HepG2 (cell line): ENCODE results near the gene UCHL3. TPM values are rescaled to one million over a fixed set of nuclear protein-coding genes. Genes with fewer than 3 reads are reported as not detected.

Experiments
- ATM ChIP-seq: fragments of 450-650 bp; IDR thresholded peaks from 2 replicates; pipeline ENCODE4 v1.7.1; 2017; ENCODE audit warnings: mild to moderate bottlenecking, borderline replicate concordance
- CEBPB ChIP-seq: IDR thresholded peaks from 2 replicates; pipeline ENCODE4 v1.6.1; 2011; ENCODE audit warnings: low read depth, low read length, improper control_type of control experiment, borderline replicate concordance
- FOXO4 ChIP-seq: sonication (generic); formaldehyde crosslinking; conservative IDR thresholded peaks from 2 replicates; pipeline ENCODE4 v1.8.1; 2023; ENCODE audit warnings: missing genetic modification reagents
- GTF3A ChIP-seq: sonication (generic); formaldehyde crosslinking; conservative IDR thresholded peaks from 2 replicates; pipeline ENCODE4 v1.4.0; 2020; ENCODE audit warnings: mild to moderate bottlenecking, missing genetic modification reagents
- MIER3 ChIP-seq: IDR thresholded peaks from 2 replicates; pipeline ENCODE4 v1.6.1; 2016; ENCODE audit warnings: missing compliant biosample characterization, borderline replicate concordance
- POGZ ChIP-seq: sonication (generic); formaldehyde crosslinking; IDR thresholded peaks from 2 replicates; pipeline ENCODE4 v1.4.0; 2020; ENCODE audit warnings: mild to moderate bottlenecking, missing genetic modification reagents
- RARA ChIP-seq: IDR thresholded peaks from 2 replicates; pipeline ENCODE4 v1.6.1; 2016; ENCODE audit warnings: missing genetic modification reagents, missing compliant biosample characterization
- RBM22 ChIP-seq: fragments of 200-400 bp; formaldehyde crosslinking; optimal IDR thresholded peaks from 2 replicates; pipeline ENCODE3; 2017; ENCODE audit warnings: mild to moderate bottlenecking, low read length, moderate library complexity
- SP1 ChIP-seq, 2 experiments: fragments of 450-650 bp in 1 of 2; sonication (generic) in 1 of 2; formaldehyde crosslinking in 1 of 2; IDR thresholded peaks; 2 replicates each; pipeline versions ENCODE4 v1.4.0 to v1.6.1; 2016 to 2020; ENCODE audit warnings: missing genetic modification reagents in 1 of 2
- TFAP4 ChIP-seq: sonication (generic); IDR thresholded peaks from 2 replicates; pipeline ENCODE4 v1.6.1; 2016; ENCODE audit warnings: low read depth, borderline replicate concordance
- TMF1 ChIP-seq: sonication (generic); formaldehyde crosslinking; IDR thresholded peaks from 2 replicates; pipeline ENCODE4 v1.8.1; 2022; ENCODE audit warnings: low read depth, missing genetic modification reagents
- ZNF552 ChIP-seq: sonication (generic); formaldehyde crosslinking; IDR thresholded peaks from 2 replicates; pipeline ENCODE4 v1.9.0; 2022; ENCODE audit warnings: missing genetic modification reagents, mild to moderate bottlenecking, borderline replicate concordance
- ZNF703 ChIP-seq: sonication (generic); formaldehyde crosslinking; IDR thresholded peaks from 2 replicates; pipeline ENCODE4 v1.5.1; 2020; ENCODE audit warnings: missing genetic modification reagents, mild to moderate bottlenecking, moderate library complexity, borderline replicate concordance
- ZNF781 ChIP-seq: sonication (generic); formaldehyde crosslinking; IDR thresholded peaks from 2 replicates; pipeline ENCODE4 v1.5.1; 2020; ENCODE audit warnings: borderline replicate concordance, mild to moderate bottlenecking, missing genetic modification reagents; ENCODE audit errors: not compliant biosample characterization
- ZNF83 ChIP-seq: sonication (generic); formaldehyde crosslinking; IDR thresholded peaks from 2 replicates; pipeline ENCODE4 v1.4.0; 2020; ENCODE audit warnings: missing genetic modification reagents, mild to moderate bottlenecking, borderline replicate concordance
- polyA plus RNA-seq, 8 experiments: library from polyadenylated mRNA; depleted of rRNA in 3 of 8; stranded (reverse) in 7 of 8; unstranded in 1 of 8; fragments of >200 nt; fragmentation: Illumina TruSeq in 4 of 8; extraction: Trizol in 4 of 8; gene quantifications; 2 replicates each; pipeline versions ENCODE4 v1.2.1 to v1.2.3, GENCODE V29; 2011 to 2016; ENCODE audit warnings: low read depth in 4 of 8, missing spikeins in 1 of 8, mixed read lengths in 1 of 8; ENCODE audit not compliant: insufficient read depth in 1 of 8
- total RNA-seq, 5 experiments: library from RNA; depleted of rRNA; stranded (reverse); fragments of >200 nt; fragmentation: Illumina TruSeq; extraction: Trizol; gene quantifications; 2 replicates each; pipeline ENCODE4 v1.2.3, GENCODE V29; 2016; ENCODE audit warnings: low read depth in 1 of 5
- TF ChIP-seq, protein P1 (sequence below): sonication (generic); formaldehyde crosslinking; IDR thresholded peaks from 2 replicates; pipeline ENCODE4 v1.5.0; 2020; ENCODE audit warnings: missing genetic modification reagents, mild to moderate bottlenecking, borderline replicate concordance
- TF ChIP-seq, protein P2 (sequence below): sonication (generic); formaldehyde crosslinking; IDR thresholded peaks from 2 replicates; pipeline ENCODE4 v1.4.0; 2020; ENCODE audit warnings: missing genetic modification reagents, borderline replicate concordance
- TF ChIP-seq, protein P3 (sequence below): IDR thresholded peaks from 2 replicates; pipeline ENCODE4 v1.6.1; 2016; ENCODE audit warnings: mild to moderate bottlenecking

UCHL3 gene
- total and polyA plus RNA-seq, 2 of the 13 experiments (the other 11 are each of a cell fraction or from before 2014, with no cell fraction given), result 36.2 to 93.3 TPM

- TF ChIP-seq ZNF781 (CRISPR knock-in tag) (peak; percentile 28), SP1 (IDR thresholded peaks at IDR 0.05) (no peak), SP1 (CRISPR knock-in tag; IDR thresholded peaks at IDR 0.05) (no peak; the same call in 1 of the 2 replicates), ZNF703 (no peak), ZNF83 (CRISPR knock-in tag) (0 out of 2 replicates have a peak, but pooled peaks have one; percentile 66), ATM (no peak), FOXO4 (CRISPR knock-in tag) (no peak), TFAP4 (no peak), CEBPB (no peak), TMF1 (CRISPR knock-in tag) (no peak), POGZ (CRISPR knock-in tag) (no peak; the same call in 1 of the 2 replicates), ZNF552 (CRISPR knock-in tag) (no peak), RBM22 (no peak), GTF3A (CRISPR knock-in tag) (no peak), MIER3 (CRISPR knock-in tag) (no peak), RARA (no peak)
- TF ChIP-seq, protein P1, sequence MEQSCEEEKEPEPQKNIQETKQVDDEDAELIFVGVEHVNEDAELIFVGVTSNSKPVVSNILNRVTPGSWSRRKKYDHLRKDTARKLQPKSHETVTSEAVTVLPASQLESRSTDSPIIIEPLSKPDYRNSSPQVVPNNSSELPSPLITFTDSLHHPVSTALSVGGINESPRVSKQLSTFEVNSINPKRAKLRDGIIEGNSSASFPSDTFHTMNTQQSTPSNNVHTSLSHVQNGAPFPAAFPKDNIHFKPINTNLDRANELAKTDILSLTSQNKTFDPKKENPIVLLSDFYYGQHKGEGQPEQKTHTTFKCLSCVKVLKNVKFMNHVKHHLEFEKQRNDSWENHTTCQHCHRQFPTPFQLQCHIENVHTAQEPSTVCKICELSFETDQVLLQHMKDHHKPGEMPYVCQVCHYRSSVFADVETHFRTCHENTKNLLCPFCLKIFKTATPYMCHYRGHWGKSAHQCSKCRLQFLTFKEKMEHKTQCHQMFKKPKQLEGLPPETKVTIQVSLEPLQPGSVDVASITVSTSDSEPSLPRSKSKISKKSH (CRISPR knock-in tag), result peak; percentile 69
- TF ChIP-seq, protein P2, sequence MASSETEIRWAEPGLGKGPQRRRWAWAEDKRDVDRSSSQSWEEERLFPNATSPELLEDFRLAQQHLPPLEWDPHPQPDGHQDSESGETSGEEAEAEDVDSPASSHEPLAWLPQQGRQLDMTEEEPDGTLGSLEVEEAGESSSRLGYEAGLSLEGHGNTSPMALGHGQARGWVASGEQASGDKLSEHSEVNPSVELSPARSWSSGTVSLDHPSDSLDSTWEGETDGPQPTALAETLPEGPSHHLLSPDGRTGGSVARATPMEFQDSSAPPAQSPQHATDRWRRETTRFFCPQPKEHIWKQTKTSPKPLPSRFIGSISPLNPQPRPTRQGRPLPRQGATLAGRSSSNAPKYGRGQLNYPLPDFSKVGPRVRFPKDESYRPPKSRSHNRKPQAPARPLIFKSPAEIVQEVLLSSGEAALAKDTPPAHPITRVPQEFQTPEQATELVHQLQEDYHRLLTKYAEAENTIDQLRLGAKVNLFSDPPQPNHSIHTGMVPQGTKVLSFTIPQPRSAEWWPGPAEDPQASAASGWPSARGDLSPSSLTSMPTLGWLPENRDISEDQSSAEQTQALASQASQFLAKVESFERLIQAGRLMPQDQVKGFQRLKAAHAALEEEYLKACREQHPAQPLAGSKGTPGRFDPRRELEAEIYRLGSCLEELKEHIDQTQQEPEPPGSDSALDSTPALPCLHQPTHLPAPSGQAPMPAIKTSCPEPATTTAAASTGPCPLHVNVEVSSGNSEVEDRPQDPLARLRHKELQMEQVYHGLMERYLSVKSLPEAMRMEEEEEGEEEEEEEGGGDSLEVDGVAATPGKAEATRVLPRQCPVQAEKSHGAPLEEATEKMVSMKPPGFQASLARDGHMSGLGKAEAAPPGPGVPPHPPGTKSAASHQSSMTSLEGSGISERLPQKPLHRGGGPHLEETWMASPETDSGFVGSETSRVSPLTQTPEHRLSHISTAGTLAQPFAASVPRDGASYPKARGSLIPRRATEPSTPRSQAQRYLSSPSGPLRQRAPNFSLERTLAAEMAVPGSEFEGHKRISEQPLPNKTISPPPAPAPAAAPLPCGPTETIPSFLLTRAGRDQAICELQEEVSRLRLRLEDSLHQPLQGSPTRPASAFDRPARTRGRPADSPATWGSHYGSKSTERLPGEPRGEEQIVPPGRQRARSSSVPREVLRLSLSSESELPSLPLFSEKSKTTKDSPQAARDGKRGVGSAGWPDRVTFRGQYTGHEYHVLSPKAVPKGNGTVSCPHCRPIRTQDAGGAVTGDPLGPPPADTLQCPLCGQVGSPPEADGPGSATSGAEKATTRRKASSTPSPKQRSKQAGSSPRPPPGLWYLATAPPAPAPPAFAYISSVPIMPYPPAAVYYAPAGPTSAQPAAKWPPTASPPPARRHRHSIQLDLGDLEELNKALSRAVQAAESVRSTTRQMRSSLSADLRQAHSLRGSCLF (CRISPR knock-in tag), result no peak
- TF ChIP-seq, protein P3, sequence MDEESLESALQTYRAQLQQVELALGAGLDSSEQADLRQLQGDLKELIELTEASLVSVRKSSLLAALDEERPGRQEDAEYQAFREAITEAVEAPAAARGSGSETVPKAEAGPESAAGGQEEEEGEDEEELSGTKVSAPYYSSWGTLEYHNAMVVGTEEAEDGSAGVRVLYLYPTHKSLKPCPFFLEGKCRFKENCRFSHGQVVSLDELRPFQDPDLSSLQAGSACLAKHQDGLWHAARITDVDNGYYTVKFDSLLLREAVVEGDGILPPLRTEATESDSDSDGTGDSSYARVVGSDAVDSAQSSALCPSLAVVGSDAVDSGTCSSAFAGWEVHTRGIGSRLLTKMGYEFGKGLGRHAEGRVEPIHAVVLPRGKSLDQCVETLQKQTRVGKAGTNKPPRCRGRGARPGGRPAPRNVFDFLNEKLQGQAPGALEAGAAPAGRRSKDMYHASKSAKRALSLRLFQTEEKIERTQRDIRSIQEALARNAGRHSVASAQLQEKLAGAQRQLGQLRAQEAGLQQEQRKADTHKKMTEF (CRISPR knock-in tag), result peak; percentile 76; the same call in 1 of the 2 replicates
Measured at GRCh38 chr13:75636436-75637180, 87.0 kb downstream of the UCHL3 start (continued).
